ENCODE results near the gene ATRN. TPM values are rescaled to one million over a fixed set of nuclear protein-coding genes. Genes with fewer than 3 reads are reported as not detected.

The ATRN gene
- total RNA-seq, 2 experiments from 2014 or later, result 7.3 to 7.8 TPM

DNA sequence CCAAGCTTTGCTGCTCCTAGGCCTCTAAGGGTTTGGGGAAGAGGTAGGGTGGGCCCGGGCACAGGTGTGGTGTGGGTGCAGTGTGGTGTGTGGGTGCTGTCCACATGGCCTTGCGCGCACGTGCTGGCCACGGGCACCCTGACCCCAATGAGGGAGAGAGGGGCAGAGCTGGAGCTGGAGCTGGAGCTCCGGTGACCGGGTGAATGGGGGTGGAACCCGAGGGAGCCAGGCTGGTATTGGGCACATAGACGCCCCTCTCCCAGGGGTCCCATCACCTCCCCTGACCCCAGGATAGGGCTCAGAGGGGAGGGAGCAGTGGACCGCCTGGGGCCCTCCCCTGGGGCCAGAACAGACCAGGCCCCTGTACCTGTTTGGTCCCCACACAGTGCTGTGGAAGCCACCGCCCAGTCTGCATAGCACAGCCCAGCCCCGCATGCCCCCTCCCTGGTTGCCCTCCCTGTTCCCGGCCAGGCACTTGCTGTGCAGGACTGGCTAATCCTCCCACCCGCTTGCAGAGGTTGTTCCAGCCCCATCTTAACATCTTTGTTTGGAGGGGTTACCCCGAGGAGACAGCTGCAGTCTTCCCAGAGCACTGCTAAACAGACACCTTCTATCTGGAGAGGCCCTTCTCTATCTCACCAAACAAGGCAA is 210.0 kb downstream of the ATRN start:
- ChIA-PET CTCF (interaction anchor here (0.7 kb wide), 1 partner anchor 30 kb away, joined by 3 read pairs; no protein-coding TSS in a partner anchor), POLR2A (no interaction called here)
- Mint-ChIP-seq H3K9me3 (no peaks in the 10 kb centered on the region), H3K4me3 (no peak overlapping the region), H3K4me1 (ENCODE audit: low read depth) (no peaks in the 10 kb centered on the region), H3K27ac (no peak overlapping the region), H3K36me3 (no peaks in the 10 kb centered on the region), H3K27me3 (peaks cover 36% of the 10 kb centered on the region)
- no peak for DNase-seq
- intact Hi-C loops (cut with micrococcal nuclease), result no loop called here

DNA sequence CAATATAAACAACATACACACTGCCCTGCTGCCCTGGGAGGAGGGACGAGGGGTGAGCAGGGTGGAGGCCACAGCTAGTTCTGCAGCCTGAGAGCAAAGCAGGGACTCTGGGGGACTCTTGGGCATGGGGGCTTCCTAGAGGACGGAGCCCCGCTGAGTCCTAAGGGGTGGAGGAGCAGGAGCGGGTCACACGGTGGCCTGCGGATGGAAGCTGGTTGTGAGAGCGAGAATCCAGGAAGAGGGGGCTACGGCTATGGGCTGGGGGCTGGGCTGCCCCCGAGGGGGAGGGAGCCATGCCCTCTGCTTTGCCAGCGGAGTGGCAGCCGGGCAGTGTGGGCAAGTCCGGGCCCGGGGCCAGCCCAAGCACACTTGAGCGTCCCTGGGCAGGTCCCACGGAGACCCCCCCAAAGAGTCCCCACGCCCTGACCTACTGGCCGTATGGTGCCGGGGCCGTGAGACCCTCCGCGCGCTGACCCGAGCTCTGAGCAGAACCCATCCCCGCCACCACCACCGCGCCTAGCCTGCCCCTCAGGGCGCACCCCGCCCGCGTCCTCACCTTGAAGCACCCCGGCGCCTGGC is 210.6 kb downstream of the ATRN start:
- Mint-ChIP-seq H3K27ac (no peak overlapping the region), H3K4me3 (no peak overlapping the region), H3K9me3 (no peaks in the 10 kb centered on the region), H3K36me3 (no peaks in the 10 kb centered on the region), H3K4me1 (ENCODE audit: low read depth) (no peaks in the 10 kb centered on the region), H3K27me3 (peaks cover 39% of the 10 kb centered on the region)
- CTCF ChIA-PET, result no interaction called here
- intact Hi-C loops (cut with micrococcal nuclease), result no loop called here
- POLR2A ChIA-PET, result no interaction called here
- DNase-seq, result no peak

DNA sequence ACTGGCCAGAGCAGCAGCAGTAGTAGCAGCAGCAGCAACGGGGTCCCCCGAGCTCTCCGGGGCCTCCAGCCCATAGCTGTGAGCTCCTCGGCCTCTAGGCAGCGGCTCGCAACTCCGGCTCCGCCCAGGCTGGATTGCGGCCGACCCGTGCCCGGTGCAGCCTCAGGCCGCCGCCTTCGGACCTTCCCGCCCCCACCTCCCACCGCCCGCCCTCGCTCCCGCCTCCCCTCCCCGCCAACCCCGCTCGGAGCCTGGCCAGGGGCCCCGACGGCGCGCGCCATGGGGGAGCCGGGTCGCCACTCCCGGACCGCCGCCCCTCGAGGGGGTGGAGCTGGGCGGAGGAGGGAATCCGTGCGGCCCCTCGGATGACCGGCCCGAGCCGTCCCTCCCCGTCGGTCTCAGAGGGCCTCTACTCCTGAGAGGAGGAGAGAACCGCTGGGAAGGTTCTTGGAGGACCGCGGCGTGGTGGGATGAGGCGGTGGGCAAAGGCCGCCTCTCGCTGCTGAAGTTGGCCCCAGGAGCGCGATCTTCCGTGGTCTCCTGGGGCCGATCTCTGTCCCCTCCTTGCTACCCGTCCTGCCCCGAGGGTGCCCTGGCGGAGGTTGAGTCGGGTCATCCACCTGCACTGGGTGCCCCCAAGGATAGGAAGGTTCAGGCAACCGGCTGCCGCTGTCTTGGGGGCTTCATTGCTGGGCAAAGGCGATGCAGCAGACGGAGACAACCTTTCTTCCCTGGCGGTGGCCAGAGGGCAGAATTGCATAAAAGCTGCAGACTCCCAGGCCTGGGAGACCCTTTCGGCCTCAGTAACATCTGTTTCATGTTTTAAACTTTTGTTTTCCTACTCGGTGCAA is 211.3 kb downstream of the ATRN start, which contains the start of gene ADAM33:
Gene ADAM33 (minus strand): TSS at position 80 of the 851 bp plus-strand sequence. CDS start 6 bp downstream, at position 74.
- Mint-ChIP-seq H3K27ac (no peak within 1 kb of the TSS), H3K36me3 (no peaks in the 10 kb centered on the region), H3K27me3 (peaks cover 37% of the 10 kb centered on the region), H3K4me3 (no peak within 1 kb of the TSS), H3K9me3 (no peaks in the 10 kb centered on the region), H3K4me1 (ENCODE audit: low read depth) (no peaks in the 10 kb centered on the region)
- ChIA-PET CTCF (no interaction called here), POLR2A (no interaction called here)
- intact Hi-C loops (cut with micrococcal nuclease), result no loop called here
- no peak for DNase-seq

DNA sequence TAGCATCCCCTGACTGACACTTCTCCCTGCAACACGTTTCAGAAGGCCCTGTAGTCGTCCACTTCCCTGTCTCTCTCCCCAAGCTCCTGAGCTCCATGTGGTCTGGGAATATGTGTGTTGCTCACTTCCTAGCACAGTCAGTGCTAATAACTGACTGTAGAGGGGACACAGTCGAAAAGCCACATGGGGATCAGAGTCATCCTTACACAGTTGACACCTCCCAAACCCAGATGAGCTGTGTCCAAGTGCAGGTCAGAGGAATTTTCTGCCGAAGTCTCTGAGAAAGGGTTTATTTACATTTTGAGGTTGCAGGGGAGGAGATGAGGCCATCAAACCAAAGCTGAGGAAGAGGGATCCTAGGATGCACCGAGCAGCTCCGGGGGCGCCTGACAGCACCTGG is 214.5 kb downstream of the ATRN start:
- H3K27ac Mint-ChIP-seq, result no peak overlapping the region
- POLR2A ChIA-PET, result interaction anchor here (0.5 kb wide), 1 partner anchor 146 kb away, joined by 3 read pairs; no protein-coding TSS in a partner anchor
- DNase-seq, result no peak
- H3K36me3 Mint-ChIP-seq, result no peaks in the 10 kb centered on the region
- intact Hi-C loops (cut with micrococcal nuclease), result no loop called here
- no peaks in the 10 kb centered on the region for H3K9me3 Mint-ChIP-seq
- H3K4me1 Mint-ChIP-seq (ENCODE audit: low read depth), result no peaks in the 10 kb centered on the region
- H3K27me3 Mint-ChIP-seq, result peaks cover 26% of the 10 kb centered on the region
- CTCF ChIA-PET, result interaction anchor here (1.3 to 2.0 kb wide), 2 partner anchors 9 to 26 kb away, joined by 3 to 6 read pairs; no protein-coding TSS in a partner anchor
- no peak overlapping the region for H3K4me3 Mint-ChIP-seq

DNA sequence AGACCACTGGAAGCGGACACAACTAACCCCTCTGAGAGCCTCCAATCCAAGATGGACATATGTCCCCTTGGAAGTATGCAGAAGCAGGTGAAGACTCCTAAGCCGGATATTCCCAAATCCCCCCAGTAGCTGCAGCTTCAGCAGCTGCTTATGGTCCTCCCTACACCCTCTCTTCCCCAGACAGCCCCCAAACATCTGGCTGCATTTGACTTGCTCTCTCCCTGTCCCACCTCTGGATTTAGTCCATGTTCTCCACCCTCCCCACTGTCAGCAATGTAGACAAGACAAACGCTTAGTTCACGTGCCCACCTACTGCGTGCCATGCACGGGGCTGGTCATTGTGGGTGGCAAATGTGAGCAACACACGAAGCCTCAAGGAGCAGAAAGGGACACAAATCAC is 215.6 kb downstream of the ATRN start:
- Mint-ChIP-seq H3K27ac (no peak overlapping the region), H3K4me1 (ENCODE audit: low read depth) (no peaks in the 10 kb centered on the region), H3K36me3 (no peaks in the 10 kb centered on the region), H3K9me3 (no peaks in the 10 kb centered on the region), H3K4me3 (no peak overlapping the region), H3K27me3 (peaks cover 16% of the 10 kb centered on the region)
- CTCF ChIA-PET, result interaction anchor here (1.4 to 2.0 kb wide), 3 partner anchors 10 to 63 kb away, joined by 4 to 6 read pairs (median 4); no protein-coding TSS in a partner anchor
- no peak for DNase-seq
- intact Hi-C loops (cut with micrococcal nuclease), result no loop called here
- POLR2A ChIA-PET, result no interaction called here

DNA sequence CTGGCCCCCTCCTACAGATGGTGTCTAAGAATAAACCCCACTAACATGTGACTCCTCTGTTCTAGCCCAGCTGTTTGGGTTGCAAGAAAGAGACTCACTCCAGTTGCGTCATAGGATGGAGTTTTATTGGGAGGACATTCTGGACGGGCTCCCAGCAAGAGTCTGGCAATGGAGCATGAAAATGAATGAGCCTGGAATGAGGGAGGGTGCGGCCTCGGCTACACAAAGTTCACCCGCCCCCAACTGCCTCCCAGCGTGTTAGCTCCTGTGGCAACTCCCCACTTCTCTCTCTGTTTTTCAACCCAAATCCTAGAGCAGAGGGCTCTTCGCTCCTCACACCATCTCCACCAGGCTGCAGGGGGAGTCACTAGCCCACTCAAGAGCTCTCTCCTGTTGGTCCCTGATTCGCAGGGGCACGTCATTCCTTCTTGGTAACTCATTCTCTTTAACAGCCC is 216.1 kb downstream of the ATRN start:
- Mint-ChIP-seq H3K27ac (no peak overlapping the region), H3K9me3 (no peaks in the 10 kb centered on the region), H3K4me1 (ENCODE audit: low read depth) (no peaks in the 10 kb centered on the region), H3K4me3 (no peak overlapping the region), H3K36me3 (no peaks in the 10 kb centered on the region), H3K27me3 (peaks cover 16% of the 10 kb centered on the region)
- intact Hi-C loops (cut with micrococcal nuclease), result no loop called here
- DNase-seq, result no peak
- CTCF ChIA-PET, result interaction anchor here (1.4 to 1.5 kb wide), 3 partner anchors 10 to 62 kb away, joined by 4 to 9 read pairs (median 4); no protein-coding TSS in a partner anchor
- POLR2A ChIA-PET, result interaction anchor here (0.7 kb wide), 1 partner anchor 19 kb away, joined by 3 read pairs; no protein-coding TSS in a partner anchor

DNA sequence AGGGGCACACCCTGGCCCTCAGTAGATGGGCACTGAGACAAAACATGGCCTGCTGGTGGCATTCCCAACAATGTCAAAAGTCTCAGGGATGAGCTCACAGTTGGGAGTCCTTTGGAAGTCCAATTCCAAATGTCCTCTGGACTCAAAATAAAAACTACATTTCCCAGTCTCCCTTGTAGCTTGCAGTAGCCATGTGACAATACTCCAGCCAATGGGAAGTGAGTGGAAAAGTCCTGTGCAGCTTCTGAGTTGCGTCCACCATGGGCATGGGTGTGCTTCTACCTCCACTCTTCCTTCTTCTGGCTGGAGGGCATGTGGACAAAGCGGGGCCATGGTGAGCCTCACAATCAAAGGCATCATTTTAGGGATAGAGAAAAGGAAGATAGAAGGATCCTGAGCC is 216.8 kb downstream of the ATRN start:
- Mint-ChIP-seq H3K4me1 (ENCODE audit: low read depth) (no peaks in the 10 kb centered on the region), H3K4me3 (no peak overlapping the region), H3K36me3 (no peaks in the 10 kb centered on the region), H3K27ac (no peak overlapping the region), H3K9me3 (no peaks in the 10 kb centered on the region), H3K27me3 (peaks cover 13% of the 10 kb centered on the region)
- POLR2A ChIA-PET, result interaction anchor here (0.7 kb wide), 1 partner anchor 18 kb away, joined by 3 read pairs; no protein-coding TSS in a partner anchor
- CTCF ChIA-PET, result interaction anchor here (1.4 to 1.5 kb wide), 3 partner anchors 10 to 61 kb away, joined by 4 to 9 read pairs (median 4); no protein-coding TSS in a partner anchor
- no peak for DNase-seq
- intact Hi-C loops (cut with micrococcal nuclease), result no loop called here

DNA sequence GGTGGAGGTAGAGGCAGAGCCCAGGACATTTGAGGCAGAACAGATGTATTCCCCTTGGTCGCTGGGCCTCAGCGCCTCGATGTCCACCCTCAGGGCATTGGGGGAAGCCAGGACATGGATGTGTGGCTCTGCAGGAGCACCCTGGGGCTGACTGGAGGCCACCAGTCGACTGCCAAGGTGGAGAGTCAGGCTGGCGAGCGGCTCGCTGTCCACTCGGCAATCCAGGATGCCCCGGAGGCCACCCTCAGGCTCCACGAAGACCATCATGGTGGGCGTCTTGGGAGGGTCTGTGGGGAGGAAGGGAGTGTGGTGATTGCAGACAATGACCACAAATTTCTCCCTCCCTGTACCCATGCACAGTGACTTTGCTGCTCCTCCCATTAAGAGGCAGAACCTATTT is 219.2 kb downstream of the ATRN start:
- POLR2A ChIA-PET, result no interaction called here
- no peak for DNase-seq
- H3K27ac Mint-ChIP-seq, result no peak overlapping the region
- CTCF ChIA-PET, result interaction anchor here (1.3 to 2.0 kb wide), 2 partner anchors 13 to 21 kb away, joined by 3 to 6 read pairs; no protein-coding TSS in a partner anchor
- no peaks in the 10 kb centered on the region for H3K9me3 Mint-ChIP-seq
- no peaks in the 10 kb centered on the region for H3K36me3 Mint-ChIP-seq
- H3K27me3 Mint-ChIP-seq, result peaks cover 9% of the 10 kb centered on the region
- H3K4me3 Mint-ChIP-seq, result no peak overlapping the region
- no peaks in the 10 kb centered on the region for H3K4me1 Mint-ChIP-seq (ENCODE audit: low read depth)
- intact Hi-C loops (cut with micrococcal nuclease), result no loop called here

DNA sequence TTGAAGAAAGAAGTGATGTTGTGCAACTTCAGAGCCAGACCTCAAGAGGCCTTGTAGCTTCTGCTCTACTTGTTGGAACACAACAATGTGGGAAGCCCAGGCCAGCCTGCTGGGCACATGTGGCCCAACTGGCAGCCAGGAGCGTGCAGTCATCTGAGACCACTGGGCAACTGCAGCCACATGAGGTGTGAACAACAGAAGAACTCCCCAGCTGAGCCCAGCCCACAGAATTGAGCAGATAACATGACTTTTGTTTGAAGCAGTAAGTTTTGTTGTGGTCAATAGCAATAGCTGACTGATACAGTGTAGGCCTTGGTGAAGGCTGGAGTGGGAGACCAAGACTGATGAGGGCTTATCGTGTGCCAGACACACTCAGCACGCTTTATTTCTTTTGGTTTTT is 219.6 kb downstream of the ATRN start:
- DNase-seq, result no peak
- Mint-ChIP-seq H3K27ac (no peak overlapping the region), H3K36me3 (no peaks in the 10 kb centered on the region), H3K4me1 (ENCODE audit: low read depth) (no peaks in the 10 kb centered on the region), H3K4me3 (no peak overlapping the region), H3K27me3 (peaks cover 7% of the 10 kb centered on the region), H3K9me3 (no peaks in the 10 kb centered on the region)
- intact Hi-C loops (cut with micrococcal nuclease), result no loop called here
- CTCF ChIA-PET, result no interaction called here
- POLR2A ChIA-PET, result no interaction called here

DNA sequence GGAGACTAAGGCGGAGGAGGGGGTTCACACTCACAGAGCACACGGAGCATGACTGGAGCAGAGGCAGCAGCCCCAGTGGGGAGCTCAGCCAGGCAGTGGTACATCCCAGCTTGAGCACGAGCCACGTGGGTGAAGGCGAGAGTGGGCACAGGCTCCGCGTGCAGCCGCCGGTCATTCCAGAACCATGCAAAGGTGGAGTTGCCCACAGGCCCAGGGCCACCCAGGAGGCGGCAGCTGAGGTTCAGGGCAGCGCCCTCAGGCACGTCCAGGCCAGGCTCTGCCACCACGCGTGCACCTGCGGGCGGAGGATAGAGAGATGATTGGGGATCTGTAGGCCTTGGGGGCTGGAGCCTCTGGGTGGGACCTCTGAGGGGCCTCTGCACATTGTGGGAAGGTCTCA is 220.5 kb downstream of the ATRN start:
- Mint-ChIP-seq H3K9me3 (peaks cover 1% of the 10 kb centered on the region), H3K4me1 (ENCODE audit: low read depth) (no peaks in the 10 kb centered on the region), H3K27me3 (peaks cover 2% of the 10 kb centered on the region), H3K27ac (no peak overlapping the region), H3K36me3 (no peaks in the 10 kb centered on the region), H3K4me3 (no peak overlapping the region)
- DNase-seq, result no peak
- ChIA-PET CTCF (interaction anchor here (1.8 kb wide), 1 partner anchor 15 kb away, joined by 7 read pairs; no protein-coding TSS in a partner anchor), POLR2A (no interaction called here)
- intact Hi-C loops (cut with micrococcal nuclease), result no loop called here

DNA sequence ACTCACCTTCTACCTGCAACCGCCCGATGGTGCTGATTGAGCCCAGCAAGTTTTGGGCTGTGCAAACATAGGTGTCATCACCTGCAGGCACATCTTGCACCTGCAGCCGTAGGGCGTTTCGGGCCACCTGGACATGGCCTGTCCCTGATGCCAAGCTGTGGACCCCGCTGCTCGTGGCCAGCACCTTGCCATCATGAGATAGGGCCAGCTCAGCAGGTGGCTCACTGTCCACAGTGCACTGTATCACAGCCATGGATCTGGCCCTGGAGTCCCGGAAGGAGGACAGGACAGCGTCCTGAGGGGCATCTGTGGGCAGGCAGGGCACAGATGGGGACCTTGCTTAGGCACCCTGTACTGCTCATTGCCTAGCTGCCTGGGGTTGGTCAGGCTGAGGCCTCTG is 221.1 kb downstream of the ATRN start:
- Mint-ChIP-seq H3K9me3 (peaks cover 3% of the 10 kb centered on the region), H3K36me3 (no peaks in the 10 kb centered on the region), H3K27ac (no peak overlapping the region), H3K27me3 (peaks cover 2% of the 10 kb centered on the region), H3K4me1 (ENCODE audit: low read depth) (no peaks in the 10 kb centered on the region), H3K4me3 (no peak overlapping the region)
- CTCF ChIA-PET, result interaction anchor here (1.8 kb wide), 1 partner anchor 15 kb away, joined by 7 read pairs; no protein-coding TSS in a partner anchor
- no peak for DNase-seq
- intact Hi-C loops (cut with micrococcal nuclease), result no loop called here
- POLR2A ChIA-PET, result no interaction called here

Data from activated CD4-positive, alpha-beta memory T cell treated with anti-CD3 and anti-CD28 coated beads for 36 hours (primary cell).